GM10266 (cell line): ENCODE data around the gene PDS5B.
A peak's percentile ranks its signal among the peaks of the same experiment; 100 is the strongest.

Source experiments
- DNase-seq: peaks from one replicate; pipeline ENCODE4 v3.0.0; 2012; ENCODE audit errors: extremely low spot score
- CTCF ChIP-seq: IDR thresholded peaks from 2 replicates; pipeline ENCODE4 v1.5.1; 2012; ENCODE audit warnings: mild to moderate bottlenecking, low read depth; ENCODE audit not compliant: control insufficient read depth, insufficient read depth; ENCODE audit errors: missing control alignments

The PDS5B gene

DNA sequence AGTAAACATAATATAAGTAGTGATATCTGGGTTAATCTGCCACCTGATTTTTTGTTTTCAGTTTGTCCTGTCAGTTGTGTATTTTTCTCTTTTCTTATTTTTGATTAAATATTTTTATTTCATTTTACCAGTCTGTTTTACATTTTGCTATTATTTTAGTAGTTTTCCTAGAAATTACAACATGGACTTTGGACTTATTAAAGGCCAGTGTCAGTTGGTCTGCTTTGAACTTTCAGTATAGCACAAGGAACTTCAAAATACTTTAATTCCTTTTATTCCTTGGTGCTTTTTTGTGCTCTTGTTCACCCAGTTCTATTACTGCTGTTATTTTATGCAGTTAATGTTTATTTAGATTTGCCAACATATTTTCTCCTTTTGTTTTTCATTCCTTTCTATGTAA, 149.6 kb downstream of the PDS5B start:
- no peak for DNase-seq
- no peak for TF ChIP-seq CTCF

GRCh38 chr13:32736648-32737047, 150.4 kb downstream of the PDS5B start:
- no peak for TF ChIP-seq CTCF
- DNase-seq = no peak

GRCh38 chr13:32737111-32737571, 150.9 kb downstream of the PDS5B start:
- peak; percentile 36 for DNase-seq
- no peak for TF ChIP-seq CTCF

DNA sequence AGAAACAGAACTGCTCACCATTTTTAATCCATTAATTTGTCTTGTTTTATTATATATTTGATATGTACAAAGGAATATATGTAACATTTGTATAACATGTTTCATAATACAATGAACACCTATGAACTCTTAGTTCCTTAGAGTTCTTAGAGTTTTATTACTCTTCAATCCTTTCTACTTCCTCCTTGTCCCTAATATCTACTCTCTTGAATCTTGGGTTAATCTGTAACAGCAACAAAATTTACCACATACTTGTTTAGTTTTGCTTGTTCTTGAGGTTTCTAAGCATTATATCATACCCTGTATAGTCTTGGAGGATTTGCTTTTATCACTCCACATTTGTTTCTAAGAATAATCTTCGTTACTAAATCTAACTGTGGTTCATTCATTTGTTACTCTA, 151.4 kb downstream of the PDS5B start:
- no peak for DNase-seq
- no peak for TF ChIP-seq CTCF

- TF ChIP-seq CTCF = no peak
- no peak for DNase-seq
Measured at GRCh38 chr13:32745509-32745908, 159.3 kb downstream of the PDS5B start.

DNA sequence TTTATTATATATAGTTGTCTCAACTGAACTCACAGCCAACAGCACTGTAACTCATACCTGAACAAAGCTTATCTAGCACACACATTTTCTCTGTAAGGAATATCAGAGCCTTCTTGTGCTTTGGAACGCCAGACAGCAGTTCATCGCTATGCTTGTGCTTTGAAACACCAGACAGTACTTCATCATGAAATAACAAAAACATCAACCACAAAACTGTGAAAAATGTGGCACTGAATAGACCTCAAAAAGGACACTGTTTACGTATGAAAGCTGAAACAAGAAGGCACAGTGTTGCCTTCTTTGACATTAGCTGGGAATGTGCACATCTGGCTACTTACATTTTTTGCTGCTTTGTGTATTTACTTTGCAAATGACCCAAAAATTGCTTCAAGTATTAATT, 160.2 kb downstream of the PDS5B start:
- DNase-seq = no peak
- no peak for TF ChIP-seq CTCF

DNA sequence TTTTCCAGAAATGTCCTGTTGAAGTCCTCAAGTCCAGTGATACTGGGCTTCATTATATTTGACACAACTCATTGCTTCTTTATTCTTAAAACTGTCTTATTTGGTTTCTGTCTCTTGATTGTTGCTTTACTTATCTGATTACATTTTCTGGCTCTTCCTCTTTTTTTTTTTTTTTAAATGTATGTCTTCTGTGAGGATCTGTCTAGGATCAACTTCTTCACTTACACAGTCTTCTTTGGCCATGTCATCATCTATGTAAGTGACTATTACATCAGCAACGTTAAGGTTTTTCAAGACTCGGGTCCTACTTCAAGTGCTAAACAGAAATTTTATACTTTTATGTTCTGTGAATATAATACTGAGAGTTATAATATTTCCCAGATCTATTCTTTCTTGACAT, 162.1 kb downstream of the PDS5B start:
- DNase-seq = no peak

More for the DNA sequence above, 162.1 kb downstream of the PDS5B start:
- no peak for TF ChIP-seq CTCF
